ENCODE results near the gene CTU1.

- TF ChIP-seq EZH2phosphoT487 (IDR thresholded peaks at IDR 0.05; ENCODE audit: insufficient read depth, low read depth) (no peak), EZH2 (IDR thresholded peaks at IDR 0.05; ENCODE audit: insufficient read depth, poor library complexity, severe bottlenecking) (no peak)
These were observed 12.0 kb upstream of the CTU1 start for GRCh38 chr19:51120160-51120559.

All from GM23248 (cell line).